GM21423 (cell line): ENCODE measurements around the gene PAFAH1B2.
A peak's percentile ranks its signal among the peaks of the same experiment; 100 is the strongest.
"Not testable (repeated sequence)": the region's sequence is repeated elsewhere in the genome, so short reads cannot be mapped to it uniquely, and the experiment has no call there.

Source experiments
- ATAC-seq: cut with Tn5 transposase; IDR thresholded peaks from one replicate; pipeline ENCODE4 v1.9.1; 2021; ENCODE audit warnings: mild to moderate bottlenecking, moderate library complexity; ENCODE audit not compliant: unreplicated experiment

PAFAH1B2 gene

GRCh38 chr11:117127171-117127901 lies 16.8 kb upstream of the PAFAH1B2 start:
- ATAC-seq = no peak

- no peak for ATAC-seq
These were observed 15.8 kb upstream of the PAFAH1B2 start for GRCh38 chr11:117128289-117128688.

- not testable (repeated sequence) for ATAC-seq
These were observed 13.7 kb upstream of the PAFAH1B2 start for GRCh38 chr11:117130396-117130795.

- no peak for ATAC-seq
These were observed 13.2 kb upstream of the PAFAH1B2 start for GRCh38 chr11:117130879-117131278.

GRCh38 chr11:117134431-117134830 lies 9.7 kb upstream of the PAFAH1B2 start:
- ATAC-seq = no peak

- not testable (repeated sequence) for ATAC-seq
These were observed 9.1 kb upstream of the PAFAH1B2 start for GRCh38 chr11:117134979-117135378.

GRCh38 chr11:117137223-117138086 lies 6.6 kb upstream of the PAFAH1B2 start:
- not testable (repeated sequence) for ATAC-seq

GRCh38 chr11:117143390-117143789 lies 697 bp upstream of the PAFAH1B2 start:
- no peak for ATAC-seq

GRCh38 chr11:117144477-117145392 lies 648 bp downstream of the PAFAH1B2 start:
- peak; percentile 49 for ATAC-seq

GRCh38 chr11:117145393-117145761 lies 1.3 kb downstream of the PAFAH1B2 start:
- no peak for ATAC-seq

- ATAC-seq = no peak
These were observed 2.4 kb downstream of the PAFAH1B2 start for GRCh38 chr11:117146521-117146920.

GRCh38 chr11:117152066-117152465 lies 8.0 kb downstream of the PAFAH1B2 start:
- no peak for ATAC-seq

- ATAC-seq = no peak
These were observed 10.4 kb downstream of the PAFAH1B2 start for GRCh38 chr11:117154468-117154867.

- ATAC-seq = no peak
These were observed 13.4 kb downstream of the PAFAH1B2 start for GRCh38 chr11:117157507-117157906.

- no peak for ATAC-seq
These were observed 15.8 kb downstream of the PAFAH1B2 start for GRCh38 chr11:117159892-117160291.

GRCh38 chr11:117160826-117161225 lies 16.7 kb downstream of the PAFAH1B2 start:
- no peak for ATAC-seq

GRCh38 chr11:117166491-117166890 lies 22.4 kb downstream of the PAFAH1B2 start:
- no peak for ATAC-seq

GRCh38 chr11:117169736-117170135 lies 25.6 kb downstream of the PAFAH1B2 start:
- ATAC-seq = no peak

GRCh38 chr11:117170210-117170609 lies 26.1 kb downstream of the PAFAH1B2 start:
- no peak for ATAC-seq

- no peak for ATAC-seq
These were observed 26.9 kb downstream of the PAFAH1B2 start for GRCh38 chr11:117171007-117171403.
